WTC11 (cell line): Measurements from ENCODE around the gene PNMA8A. TPM values are rescaled to one million over a fixed set of nuclear protein-coding genes. Genes with fewer than 3 reads are reported as not detected.

Source experiments
- ATAC-seq: fragments of 200-7000 bp; cut with Tn5 transposase; 2 replicates; pipeline ENCODE4 v1.10.0; 2021; ENCODE audit warnings: mild to moderate bottlenecking, moderate library complexity
- CTCF ChIA-PET: fragments of 300-600 bp; sonication (Branson Sonifier 250); formaldehyde crosslinking; loops from one replicate; lab custom pipeline; 2021; ENCODE audit warnings: antibody characterized with exemption; lab: Charles Lee
- POLR2A ChIA-PET: fragments of 350-600 bp; sonication (Branson Sonifier 250); formaldehyde crosslinking; loops from one replicate; lab custom pipeline; 2021; ENCODE audit warnings: antibody characterized with exemption; lab: Charles Lee
- DNase-seq: peaks from one replicate; pipeline ENCODE4 v3.0.0; 2021; ENCODE audit warnings: low spot score
- H3K27ac Mint-ChIP-seq: 2 replicates; pipeline ENCODE4 v1.8.0; 2021; ENCODE audit warnings: mixed read lengths
- H3K27me3 Mint-ChIP-seq: 2 replicates; pipeline ENCODE4 v1.8.0; 2021; ENCODE audit warnings: low read depth, mild to moderate bottlenecking, moderate library complexity, mixed read lengths
- H3K36me3 Mint-ChIP-seq: 2 replicates; pipeline ENCODE4 v1.8.0; 2021; ENCODE audit warnings: mixed read lengths
- H3K4me1 Mint-ChIP-seq: 2 replicates; pipeline ENCODE4 v1.8.0; 2022; ENCODE audit warnings: mixed read lengths
- H3K4me3 Mint-ChIP-seq: 2 replicates; pipeline ENCODE4 v1.8.0; 2021; ENCODE audit warnings: mild to moderate bottlenecking, moderate library complexity, mixed read lengths
- H3K9me3 Mint-ChIP-seq: 2 replicates; pipeline ENCODE4 v1.8.0; 2021; ENCODE audit warnings: mixed read lengths
- CREB1 ChIP-seq: sonication (generic); formaldehyde crosslinking; IDR thresholded peaks from 2 replicates; pipeline ENCODE4 v1.8.0; 2023; ENCODE audit warnings: mild to moderate bottlenecking, missing genetic modification reagents
- ELF4 ChIP-seq: sonication (generic); formaldehyde crosslinking; IDR thresholded peaks from 2 replicates; pipeline ENCODE4 v1.8.1; 2022; ENCODE audit warnings: low read depth, mild to moderate bottlenecking, moderate library complexity, missing genetic modification reagents
- FOXJ3 ChIP-seq: sonication (generic); formaldehyde crosslinking; IDR thresholded peaks from 2 replicates; pipeline ENCODE4 v1.9.0; 2021; ENCODE audit warnings: missing genetic modification reagents, mild to moderate bottlenecking, borderline replicate concordance
- KAT7 ChIP-seq: sonication (generic); formaldehyde crosslinking; IDR thresholded peaks from 2 replicates; pipeline ENCODE4 v1.8.1; 2023; ENCODE audit warnings: missing genetic modification reagents, mild to moderate bottlenecking, borderline replicate concordance
- NFYB ChIP-seq: sonication (generic); formaldehyde crosslinking; conservative IDR thresholded peaks from 2 replicates; pipeline ENCODE4 v1.8.0; 2022; ENCODE audit warnings: low read depth, missing genetic modification reagents
- OVOL2 ChIP-seq: fragments of 250-450 bp; sonication (Bioruptor Pico); IDR thresholded peaks from 2 replicates; pipeline ENCODE4 v1.9.0; 2021; ENCODE audit warnings: mild to moderate bottlenecking, borderline replicate concordance
- RORB ChIP-seq: fragments of 250-450 bp; sonication (Bioruptor Pico); IDR thresholded peaks from 2 replicates; pipeline ENCODE4 v1.9.0; 2021; ENCODE audit warnings: mild to moderate bottlenecking
- SOX15 ChIP-seq: fragments of 250-450 bp; sonication (Bioruptor Pico); IDR thresholded peaks from 2 replicates; pipeline ENCODE4 v1.9.0; 2021; ENCODE audit warnings: mild to moderate bottlenecking
- total RNA-seq: library from RNA; stranded (reverse); gene quantifications from 3 replicates; pipeline ENCODE4 v1.2.3, GENCODE V29; 2021
- TF ChIP-seq, protein P1 (sequence below): fragments of 250-450 bp; sonication (Bioruptor Pico); IDR thresholded peaks from 2 replicates; pipeline ENCODE4 v1.9.0; 2021; ENCODE audit warnings: moderate library complexity, mild to moderate bottlenecking, inconsistent platforms, borderline replicate concordance
- TF ChIP-seq, protein P2 (sequence below): sonication (generic); formaldehyde crosslinking; IDR thresholded peaks from 2 replicates; pipeline ENCODE4 v1.8.1; 2023; ENCODE audit warnings: mild to moderate bottlenecking, missing genetic modification reagents, moderate library complexity
- TF ChIP-seq, protein P3 (sequence below): sonication (generic); formaldehyde crosslinking; IDR thresholded peaks from 2 replicates; pipeline ENCODE4 v1.8.0; 2022; ENCODE audit warnings: mild to moderate bottlenecking, missing genetic modification reagents
- TF ChIP-seq, protein P4 (sequence below): sonication (generic); formaldehyde crosslinking; IDR thresholded peaks from 2 replicates; pipeline ENCODE4 v1.8.0; 2023; ENCODE audit warnings: missing genetic modification reagents, mild to moderate bottlenecking, borderline replicate concordance
- TF ChIP-seq, protein P5 (sequence below): sonication (generic); formaldehyde crosslinking; conservative IDR thresholded peaks from 2 replicates; pipeline ENCODE4 v1.8.1; 2022; ENCODE audit warnings: mild to moderate bottlenecking, missing genetic modification reagents
- TF ChIP-seq, protein P6 (sequence below): sonication (generic); formaldehyde crosslinking; IDR thresholded peaks from 2 replicates; pipeline ENCODE4 v1.8.0; 2022; ENCODE audit warnings: mild to moderate bottlenecking, missing genetic modification reagents
- TF ChIP-seq, protein P7 (sequence below): sonication (generic); formaldehyde crosslinking; IDR thresholded peaks from 2 replicates; pipeline ENCODE4 v1.8.1; 2023; ENCODE audit warnings: mild to moderate bottlenecking, missing genetic modification reagents, moderate library complexity
- TF ChIP-seq, protein P8 (sequence below): sonication (generic); formaldehyde crosslinking; IDR thresholded peaks from 2 replicates; pipeline ENCODE4 v1.8.1; 2023; ENCODE audit warnings: mild to moderate bottlenecking, missing genetic modification reagents

Gene PNMA8A
- total RNA-seq, 1 experiment from 2014 or later: 25.4 TPM

DNA sequence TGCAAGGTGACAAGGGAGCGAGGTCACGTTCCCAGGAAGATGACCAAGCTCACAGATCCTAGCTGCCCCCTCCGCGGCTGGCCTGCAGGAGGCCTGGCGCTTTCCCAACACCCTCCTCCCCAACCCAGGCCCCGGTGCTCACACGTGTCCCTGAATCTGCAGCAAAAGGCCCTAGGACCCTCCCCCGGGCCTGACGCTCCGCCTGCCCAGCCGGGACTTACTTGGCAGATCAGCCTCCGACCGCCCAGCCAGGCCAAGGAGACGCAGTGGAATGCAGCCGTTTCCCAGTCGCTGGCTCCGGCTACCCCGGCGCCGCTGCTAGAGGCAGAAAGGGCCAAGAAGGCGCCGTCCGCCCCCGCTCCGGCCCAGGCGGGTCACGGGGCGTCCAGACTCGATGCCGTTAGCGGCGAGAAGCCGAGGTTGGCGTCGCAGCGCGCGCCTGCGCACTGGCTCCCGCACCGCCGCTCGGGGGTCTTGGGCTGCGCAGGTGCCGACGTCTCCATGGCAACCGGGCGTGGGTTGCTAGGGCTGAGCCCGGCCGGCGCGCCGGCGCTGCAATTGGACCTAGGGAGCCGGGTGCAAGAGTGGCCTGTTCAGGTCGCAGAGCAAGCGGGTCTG lies at the start of gene PNMA8A (continued):
- TF ChIP-seq, protein P1, sequence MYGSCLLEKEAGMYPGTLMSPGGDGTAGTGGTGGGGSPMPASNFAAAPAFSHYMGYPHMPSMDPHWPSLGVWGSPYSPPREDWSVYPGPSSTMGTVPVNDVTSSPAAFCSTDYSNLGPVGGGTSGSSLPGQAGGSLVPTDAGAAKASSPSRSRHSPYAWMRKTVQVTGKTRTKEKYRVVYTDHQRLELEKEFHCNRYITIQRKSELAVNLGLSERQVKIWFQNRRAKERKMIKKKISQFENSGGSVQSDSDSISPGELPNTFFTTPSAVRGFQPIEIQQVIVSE (CRISPR knock-in tag): no peak
- TF ChIP-seq, protein P2, sequence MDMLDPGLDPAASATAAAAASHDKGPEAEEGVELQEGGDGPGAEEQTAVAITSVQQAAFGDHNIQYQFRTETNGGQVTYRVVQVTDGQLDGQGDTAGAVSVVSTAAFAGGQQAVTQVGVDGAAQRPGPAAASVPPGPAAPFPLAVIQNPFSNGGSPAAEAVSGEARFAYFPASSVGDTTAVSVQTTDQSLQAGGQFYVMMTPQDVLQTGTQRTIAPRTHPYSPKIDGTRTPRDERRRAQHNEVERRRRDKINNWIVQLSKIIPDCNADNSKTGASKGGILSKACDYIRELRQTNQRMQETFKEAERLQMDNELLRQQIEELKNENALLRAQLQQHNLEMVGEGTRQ (CRISPR knock-in tag): peak; percentile 34
- TF ChIP-seq CREB1 (CRISPR knock-in tag): no peak
- TF ChIP-seq, protein P3, sequence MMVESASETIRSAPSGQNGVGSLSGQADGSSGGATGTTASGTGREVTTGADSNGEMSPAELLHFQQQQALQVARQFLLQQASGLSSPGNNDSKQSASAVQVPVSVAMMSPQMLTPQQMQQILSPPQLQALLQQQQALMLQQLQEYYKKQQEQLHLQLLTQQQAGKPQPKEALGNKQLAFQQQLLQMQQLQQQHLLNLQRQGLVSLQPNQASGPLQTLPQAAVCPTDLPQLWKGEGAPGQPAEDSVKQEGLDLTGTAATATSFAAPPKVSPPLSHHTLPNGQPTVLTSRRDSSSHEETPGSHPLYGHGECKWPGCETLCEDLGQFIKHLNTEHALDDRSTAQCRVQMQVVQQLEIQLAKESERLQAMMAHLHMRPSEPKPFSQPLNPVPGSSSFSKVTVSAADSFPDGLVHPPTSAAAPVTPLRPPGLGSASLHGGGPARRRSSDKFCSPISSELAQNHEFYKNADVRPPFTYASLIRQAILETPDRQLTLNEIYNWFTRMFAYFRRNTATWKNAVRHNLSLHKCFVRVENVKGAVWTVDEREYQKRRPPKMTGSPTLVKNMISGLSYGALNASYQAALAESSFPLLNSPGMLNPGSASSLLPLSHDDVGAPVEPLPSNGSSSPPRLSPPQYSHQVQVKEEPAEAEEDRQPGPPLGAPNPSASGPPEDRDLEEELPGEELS (CRISPR knock-in tag): no peak
- TF ChIP-seq OVOL2 (CRISPR knock-in tag): no peak
- TF ChIP-seq ELF4 (CRISPR knock-in tag): no peak
- no peak for TF ChIP-seq SOX15 (CRISPR knock-in tag)
- TF ChIP-seq, protein P4, sequence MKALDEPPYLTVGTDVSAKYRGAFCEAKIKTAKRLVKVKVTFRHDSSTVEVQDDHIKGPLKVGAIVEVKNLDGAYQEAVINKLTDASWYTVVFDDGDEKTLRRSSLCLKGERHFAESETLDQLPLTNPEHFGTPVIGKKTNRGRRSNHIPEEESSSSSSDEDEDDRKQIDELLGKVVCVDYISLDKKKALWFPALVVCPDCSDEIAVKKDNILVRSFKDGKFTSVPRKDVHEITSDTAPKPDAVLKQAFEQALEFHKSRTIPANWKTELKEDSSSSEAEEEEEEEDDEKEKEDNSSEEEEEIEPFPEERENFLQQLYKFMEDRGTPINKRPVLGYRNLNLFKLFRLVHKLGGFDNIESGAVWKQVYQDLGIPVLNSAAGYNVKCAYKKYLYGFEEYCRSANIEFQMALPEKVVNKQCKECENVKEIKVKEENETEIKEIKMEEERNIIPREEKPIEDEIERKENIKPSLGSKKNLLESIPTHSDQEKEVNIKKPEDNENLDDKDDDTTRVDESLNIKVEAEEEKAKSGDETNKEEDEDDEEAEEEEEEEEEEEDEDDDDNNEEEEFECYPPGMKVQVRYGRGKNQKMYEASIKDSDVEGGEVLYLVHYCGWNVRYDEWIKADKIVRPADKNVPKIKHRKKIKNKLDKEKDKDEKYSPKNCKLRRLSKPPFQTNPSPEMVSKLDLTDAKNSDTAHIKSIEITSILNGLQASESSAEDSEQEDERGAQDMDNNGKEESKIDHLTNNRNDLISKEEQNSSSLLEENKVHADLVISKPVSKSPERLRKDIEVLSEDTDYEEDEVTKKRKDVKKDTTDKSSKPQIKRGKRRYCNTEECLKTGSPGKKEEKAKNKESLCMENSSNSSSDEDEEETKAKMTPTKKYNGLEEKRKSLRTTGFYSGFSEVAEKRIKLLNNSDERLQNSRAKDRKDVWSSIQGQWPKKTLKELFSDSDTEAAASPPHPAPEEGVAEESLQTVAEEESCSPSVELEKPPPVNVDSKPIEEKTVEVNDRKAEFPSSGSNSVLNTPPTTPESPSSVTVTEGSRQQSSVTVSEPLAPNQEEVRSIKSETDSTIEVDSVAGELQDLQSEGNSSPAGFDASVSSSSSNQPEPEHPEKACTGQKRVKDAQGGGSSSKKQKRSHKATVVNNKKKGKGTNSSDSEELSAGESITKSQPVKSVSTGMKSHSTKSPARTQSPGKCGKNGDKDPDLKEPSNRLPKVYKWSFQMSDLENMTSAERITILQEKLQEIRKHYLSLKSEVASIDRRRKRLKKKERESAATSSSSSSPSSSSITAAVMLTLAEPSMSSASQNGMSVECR: no peak
- TF ChIP-seq, protein P5, sequence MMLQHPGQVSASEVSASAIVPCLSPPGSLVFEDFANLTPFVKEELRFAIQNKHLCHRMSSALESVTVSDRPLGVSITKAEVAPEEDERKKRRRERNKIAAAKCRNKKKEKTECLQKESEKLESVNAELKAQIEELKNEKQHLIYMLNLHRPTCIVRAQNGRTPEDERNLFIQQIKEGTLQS (CRISPR knock-in tag): no peak

DNA sequence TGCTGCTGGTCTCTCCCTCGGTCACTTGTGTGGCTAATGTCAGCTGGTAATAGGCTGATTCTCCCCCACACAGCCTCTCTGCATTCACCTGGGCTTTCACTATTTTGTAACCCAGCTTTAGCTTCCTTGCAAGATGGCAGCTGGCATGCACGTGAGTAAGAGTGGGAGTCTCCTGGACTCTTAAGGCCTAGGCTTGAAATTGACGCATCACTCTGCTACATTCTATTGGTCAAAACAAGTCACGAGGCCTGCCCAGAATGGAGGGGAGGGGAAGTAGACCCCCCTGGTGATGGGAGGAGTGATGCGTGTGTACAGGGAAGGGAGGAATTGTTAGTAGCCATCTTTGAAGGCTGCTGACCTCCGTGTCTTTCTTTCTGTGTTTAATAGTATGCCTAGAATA lies 49.3 kb upstream of the PNMA8A start:
- no peaks in the 10 kb centered on the region for H3K36me3 Mint-ChIP-seq
- H3K4me1 Mint-ChIP-seq: no peaks in the 10 kb centered on the region
- no peak overlapping the region for H3K27ac Mint-ChIP-seq
- TF ChIP-seq, protein P6, sequence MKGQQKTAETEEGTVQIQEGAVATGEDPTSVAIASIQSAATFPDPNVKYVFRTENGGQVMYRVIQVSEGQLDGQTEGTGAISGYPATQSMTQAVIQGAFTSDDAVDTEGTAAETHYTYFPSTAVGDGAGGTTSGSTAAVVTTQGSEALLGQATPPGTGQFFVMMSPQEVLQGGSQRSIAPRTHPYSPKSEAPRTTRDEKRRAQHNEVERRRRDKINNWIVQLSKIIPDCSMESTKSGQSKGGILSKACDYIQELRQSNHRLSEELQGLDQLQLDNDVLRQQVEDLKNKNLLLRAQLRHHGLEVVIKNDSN (CRISPR knock-in tag): peak; percentile 28; the same call in 1 of the 2 replicates
- TF ChIP-seq, protein P7, sequence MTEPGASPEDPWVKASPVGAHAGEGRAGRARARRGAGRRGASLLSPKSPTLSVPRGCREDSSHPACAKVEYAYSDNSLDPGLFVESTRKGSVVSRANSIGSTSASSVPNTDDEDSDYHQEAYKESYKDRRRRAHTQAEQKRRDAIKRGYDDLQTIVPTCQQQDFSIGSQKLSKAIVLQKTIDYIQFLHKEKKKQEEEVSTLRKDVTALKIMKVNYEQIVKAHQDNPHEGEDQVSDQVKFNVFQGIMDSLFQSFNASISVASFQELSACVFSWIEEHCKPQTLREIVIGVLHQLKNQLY (CRISPR knock-in tag): no peak
- TF ChIP-seq, protein P2 (CRISPR knock-in tag): peak; percentile 78
- TF ChIP-seq NFYB (CRISPR knock-in tag) (no peak), RORB (CRISPR knock-in tag) (no peak), KAT7 (no peak), FOXJ3 (CRISPR knock-in tag) (no peak)
- TF ChIP-seq, protein P5 (CRISPR knock-in tag): no peak
- TF ChIP-seq, protein P8, sequence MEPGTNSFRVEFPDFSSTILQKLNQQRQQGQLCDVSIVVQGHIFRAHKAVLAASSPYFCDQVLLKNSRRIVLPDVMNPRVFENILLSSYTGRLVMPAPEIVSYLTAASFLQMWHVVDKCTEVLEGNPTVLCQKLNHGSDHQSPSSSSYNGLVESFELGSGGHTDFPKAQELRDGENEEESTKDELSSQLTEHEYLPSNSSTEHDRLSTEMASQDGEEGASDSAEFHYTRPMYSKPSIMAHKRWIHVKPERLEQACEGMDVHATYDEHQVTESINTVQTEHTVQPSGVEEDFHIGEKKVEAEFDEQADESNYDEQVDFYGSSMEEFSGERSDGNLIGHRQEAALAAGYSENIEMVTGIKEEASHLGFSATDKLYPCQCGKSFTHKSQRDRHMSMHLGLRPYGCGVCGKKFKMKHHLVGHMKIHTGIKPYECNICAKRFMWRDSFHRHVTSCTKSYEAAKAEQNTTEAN (CRISPR knock-in tag): no peak
- TF ChIP-seq, all 79 proteins: peak for 2
- POLR2A ChIA-PET: no interaction called here
- H3K4me3 Mint-ChIP-seq: no peak overlapping the region
- ATAC-seq (peak; percentile 84), DNase-seq (no peak)
- CTCF ChIA-PET: interaction anchor here (0.5 to 4.5 kb wide), 5 partner anchors 9 to 93 kb away, joined by 4 to 33 read pairs (median 6); no protein-coding TSS in a partner anchor
- H3K9me3 Mint-ChIP-seq: no peaks in the 10 kb centered on the region
- H3K27me3 Mint-ChIP-seq: no peaks in the 10 kb centered on the region
